ENCODE data around the gene MSI2.

DNA sequence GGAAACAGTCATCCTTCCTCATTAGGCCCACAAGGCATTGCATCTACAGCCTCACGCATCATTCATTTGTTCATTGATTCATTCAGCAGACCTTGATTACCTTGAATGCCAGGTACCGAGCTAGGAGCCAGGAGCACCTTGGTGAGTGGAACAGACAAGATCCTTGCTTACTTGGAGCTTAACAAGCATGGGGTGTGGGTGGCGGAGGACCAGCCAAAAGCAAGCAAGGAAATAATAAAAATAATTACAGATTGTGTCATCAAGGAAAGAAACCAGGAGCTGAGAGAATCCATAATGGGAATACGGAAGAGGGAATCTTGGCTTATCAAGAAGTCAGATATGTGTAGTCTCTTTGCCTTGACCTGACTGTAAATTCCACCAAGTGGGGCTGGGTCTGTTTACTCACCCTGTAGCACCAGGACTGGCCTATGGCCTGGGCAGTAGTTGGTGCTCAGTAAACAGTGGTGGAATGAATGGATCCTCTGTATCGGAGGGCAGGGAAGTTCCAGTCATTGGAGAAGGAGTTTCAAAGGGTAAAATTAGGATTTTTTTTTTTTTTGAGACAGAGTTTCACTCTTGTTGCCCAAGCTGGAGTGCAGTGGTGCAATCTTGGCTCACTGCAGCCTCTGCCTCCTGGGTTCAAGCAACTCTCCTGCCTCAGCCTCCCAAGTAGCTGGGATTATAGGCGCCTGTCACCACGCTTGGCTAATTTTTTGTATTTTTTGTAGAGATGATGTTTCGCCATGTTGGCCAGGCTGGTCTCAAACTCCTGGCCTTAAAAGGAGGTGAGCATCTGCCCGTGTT lies 157.7 kb downstream of the MSI2 start:
- TF ChIP-seq ZNF274 (IDR thresholded peaks at IDR 0.05; ENCODE audit: low read depth, low read length) (no peak), SUZ12 (IDR thresholded peaks at IDR 0.05; ENCODE audit: extremely low read depth, insufficient read depth, insufficient read length) (no peak)
